Lower lobe of right lung (tissue), 2 donors: ENCODE results near the gene SNAPC4. TPM values are rescaled to one million over a fixed set of nuclear protein-coding genes. Genes with fewer than 3 reads are reported as not detected.
"Not testable (repeated sequence)": the region's sequence is repeated elsewhere in the genome, so short reads cannot be mapped to it uniquely, and the experiment has no call there.

Source experiments
- ATAC-seq, 2 donors: fragments of 200-7000 bp; cut with Tn5 transposase; one replicate each; pipeline ENCODE4 v1.9.1; 2020 to 2022; ENCODE audit warnings: mild to moderate bottlenecking in 2 of 2, moderate library complexity in 2 of 2
- DNase-seq: peaks from one replicate; pipeline ENCODE4 v3.0.0-alpha.2; 2020
- H3K27ac ChIP-seq: fragments of 200-600 bp; one replicate; pipeline ENCODE4 v1.8.0; 2022
- H3K27me3 ChIP-seq: fragments of 200-600 bp; one replicate; pipeline ENCODE4 v1.8.0; 2022; ENCODE audit warnings: low read depth
- H3K36me3 ChIP-seq: fragments of 200-600 bp; one replicate; pipeline ENCODE4 v1.8.0; 2022; ENCODE audit warnings: mild to moderate bottlenecking
- H3K4me1 ChIP-seq: fragments of 200-600 bp; one replicate; pipeline ENCODE4 v1.8.0; 2022
- H3K4me3 ChIP-seq: fragments of 200-600 bp; one replicate; pipeline ENCODE4 v1.8.0; 2022; ENCODE audit warnings: mild to moderate bottlenecking
- H3K9me3 ChIP-seq: fragments of 200-600 bp; one replicate; pipeline ENCODE4 v1.8.0; 2022
- intact Hi-C: fragments of 100-400 bp; cut with DNase I; formaldehyde crosslinking; loops from one replicate; pipeline ENCODE4 v1.11.0; 2022
- total RNA-seq: library from RNA; stranded (reverse); fragmentation: NEBNext Ultra II Directional; extraction: Animal tissue kit (Norgen Biotek cat#: 25700); gene quantifications from one replicate; pipeline ENCODE4 v1.2.1, GENCODE V29; 2021
- TF ChIP-seq, protein P1 (sequence below): fragments of 200-600 bp; IDR thresholded peaks from one replicate; pipeline ENCODE4 v1.8.0; 2022; ENCODE audit warnings: antibody characterized with exemption, mild to moderate bottlenecking
- donor health status: DM: no; HTN: yes; CAD: no; lungs with severe emphysema.

SNAPC4 gene
- total RNA-seq, 1 donor from 2014 or later, result 7.4 TPM

DNA sequence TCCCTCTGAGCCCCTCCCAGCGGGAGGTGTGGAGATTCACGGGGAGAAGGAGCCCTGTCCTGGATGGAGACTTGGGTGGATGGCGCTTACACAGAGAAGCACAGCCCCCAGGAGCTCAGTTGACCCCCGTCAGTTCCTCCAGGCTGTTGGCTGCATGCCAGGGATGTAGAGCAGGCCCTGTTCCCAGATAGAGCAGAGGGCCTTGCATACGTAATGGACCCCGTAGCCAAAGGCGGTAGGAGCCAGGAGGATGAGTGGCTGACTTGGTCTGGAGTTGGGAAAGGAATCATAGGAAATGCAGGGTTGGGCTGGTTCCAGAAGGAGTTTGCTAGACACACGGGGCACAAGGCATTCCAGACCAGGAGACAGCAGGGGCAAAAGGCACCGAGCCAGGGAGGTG, 13.0 kb upstream of the SNAPC4 start:
- intact Hi-C loops, result no loop called here
- H3K27ac ChIP-seq, result no peak overlapping the region
- DNase-seq (no peak), ATAC-seq (no peak)
- no peaks in the 10 kb centered on the region for H3K27me3 ChIP-seq
- no peak overlapping the region for H3K4me3 ChIP-seq
- H3K36me3 ChIP-seq, result peaks cover 62% of the 10 kb centered on the region
- TF ChIP-seq, protein P1, sequence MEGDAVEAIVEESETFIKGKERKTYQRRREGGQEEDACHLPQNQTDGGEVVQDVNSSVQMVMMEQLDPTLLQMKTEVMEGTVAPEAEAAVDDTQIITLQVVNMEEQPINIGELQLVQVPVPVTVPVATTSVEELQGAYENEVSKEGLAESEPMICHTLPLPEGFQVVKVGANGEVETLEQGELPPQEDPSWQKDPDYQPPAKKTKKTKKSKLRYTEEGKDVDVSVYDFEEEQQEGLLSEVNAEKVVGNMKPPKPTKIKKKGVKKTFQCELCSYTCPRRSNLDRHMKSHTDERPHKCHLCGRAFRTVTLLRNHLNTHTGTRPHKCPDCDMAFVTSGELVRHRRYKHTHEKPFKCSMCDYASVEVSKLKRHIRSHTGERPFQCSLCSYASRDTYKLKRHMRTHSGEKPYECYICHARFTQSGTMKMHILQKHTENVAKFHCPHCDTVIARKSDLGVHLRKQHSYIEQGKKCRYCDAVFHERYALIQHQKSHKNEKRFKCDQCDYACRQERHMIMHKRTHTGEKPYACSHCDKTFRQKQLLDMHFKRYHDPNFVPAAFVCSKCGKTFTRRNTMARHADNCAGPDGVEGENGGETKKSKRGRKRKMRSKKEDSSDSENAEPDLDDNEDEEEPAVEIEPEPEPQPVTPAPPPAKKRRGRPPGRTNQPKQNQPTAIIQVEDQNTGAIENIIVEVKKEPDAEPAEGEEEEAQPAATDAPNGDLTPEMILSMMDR, result no peak
- no peaks in the 10 kb centered on the region for H3K9me3 ChIP-seq
- H3K4me1 ChIP-seq, result peaks cover 28% of the 10 kb centered on the region

DNA sequence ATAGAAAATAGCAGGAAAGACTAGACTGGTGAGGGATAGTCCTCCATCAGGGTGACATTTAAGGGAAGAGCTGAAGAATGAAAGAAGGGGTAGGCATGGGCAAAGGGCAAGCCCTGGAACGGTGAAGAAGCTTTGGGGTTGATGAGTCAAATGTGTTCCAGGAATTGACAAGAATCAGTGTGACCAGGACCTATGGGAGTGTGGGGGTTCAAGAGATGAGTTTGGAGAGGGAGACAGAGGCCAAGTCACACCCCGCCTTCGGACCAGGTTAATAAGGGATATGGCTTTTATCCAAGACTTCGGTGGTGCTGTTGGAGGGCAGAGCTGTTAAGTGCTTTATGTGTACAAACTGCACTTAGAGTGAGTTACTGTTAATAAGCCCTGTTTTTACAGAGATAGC, 11.4 kb upstream of the SNAPC4 start:
- DNase-seq, result no peak
- ATAC-seq, result no peak
- Histone ChIP-seq H3K27me3 (no peaks in the 10 kb centered on the region), H3K27ac (peak overlapping the region; percentile 94), H3K36me3 (peaks cover 61% of the 10 kb centered on the region), H3K9me3 (no peaks in the 10 kb centered on the region), H3K4me1 (peaks cover 28% of the 10 kb centered on the region), H3K4me3 (peak overlapping the region; percentile 99)
- intact Hi-C loops, result no loop called here
- TF ChIP-seq, protein P1, result no peak

DNA sequence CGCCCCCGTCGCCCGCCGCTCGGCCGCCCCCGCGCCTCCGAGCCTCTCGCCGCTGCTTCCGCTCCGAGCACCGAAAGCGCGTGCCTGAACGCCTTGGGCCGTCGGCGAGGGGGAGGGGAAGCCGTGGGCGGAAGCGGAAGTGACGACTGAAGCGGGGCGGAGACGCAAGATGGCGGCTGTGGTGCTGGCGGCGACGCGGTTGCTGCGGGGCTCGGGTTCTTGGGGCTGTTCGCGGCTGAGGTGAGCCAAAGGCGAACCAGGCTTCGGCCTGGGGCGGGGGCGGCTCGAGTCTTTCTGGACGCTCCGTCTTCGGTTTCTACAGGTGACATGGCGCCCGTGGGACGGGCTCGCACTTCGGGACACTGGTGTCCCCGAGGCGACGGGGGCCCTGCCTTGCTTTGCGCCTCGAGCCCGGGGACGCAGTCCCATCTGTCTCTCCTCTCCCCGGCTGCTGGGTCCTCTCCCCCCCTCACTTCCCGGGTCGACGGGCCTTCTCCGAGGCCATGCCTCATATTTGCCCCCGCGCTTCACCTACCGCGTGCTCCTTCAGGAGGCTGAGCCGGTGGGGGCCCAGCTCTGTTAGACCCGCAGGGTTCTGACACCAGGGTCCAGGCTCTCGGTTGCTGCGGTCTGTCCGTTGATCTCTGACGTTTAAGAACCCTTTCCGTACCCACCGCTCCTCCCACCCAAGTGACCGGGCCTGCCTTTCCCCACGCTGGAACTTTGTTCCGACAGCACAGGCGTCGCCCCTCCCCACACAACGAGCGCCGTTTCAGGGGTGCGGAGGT, 10.7 kb upstream of the SNAPC4 start, which contains the start of the genes ENTR1 and PMPCA:
Gene ENTR1 (minus strand): TSS at position 115 of the 788 bp plus-strand sequence. CDS start 217 bp downstream, outside the sequence.
Gene PMPCA (plus strand): TSS at position 159 of the 788 bp plus-strand sequence. CDS start 11 bp downstream, at position 170.
- intact Hi-C loops, result no loop called here
- peaks cover 61% of the 10 kb centered on the region for H3K36me3 ChIP-seq
- ATAC-seq, result peak; percentile 91 to 96

DNA sequence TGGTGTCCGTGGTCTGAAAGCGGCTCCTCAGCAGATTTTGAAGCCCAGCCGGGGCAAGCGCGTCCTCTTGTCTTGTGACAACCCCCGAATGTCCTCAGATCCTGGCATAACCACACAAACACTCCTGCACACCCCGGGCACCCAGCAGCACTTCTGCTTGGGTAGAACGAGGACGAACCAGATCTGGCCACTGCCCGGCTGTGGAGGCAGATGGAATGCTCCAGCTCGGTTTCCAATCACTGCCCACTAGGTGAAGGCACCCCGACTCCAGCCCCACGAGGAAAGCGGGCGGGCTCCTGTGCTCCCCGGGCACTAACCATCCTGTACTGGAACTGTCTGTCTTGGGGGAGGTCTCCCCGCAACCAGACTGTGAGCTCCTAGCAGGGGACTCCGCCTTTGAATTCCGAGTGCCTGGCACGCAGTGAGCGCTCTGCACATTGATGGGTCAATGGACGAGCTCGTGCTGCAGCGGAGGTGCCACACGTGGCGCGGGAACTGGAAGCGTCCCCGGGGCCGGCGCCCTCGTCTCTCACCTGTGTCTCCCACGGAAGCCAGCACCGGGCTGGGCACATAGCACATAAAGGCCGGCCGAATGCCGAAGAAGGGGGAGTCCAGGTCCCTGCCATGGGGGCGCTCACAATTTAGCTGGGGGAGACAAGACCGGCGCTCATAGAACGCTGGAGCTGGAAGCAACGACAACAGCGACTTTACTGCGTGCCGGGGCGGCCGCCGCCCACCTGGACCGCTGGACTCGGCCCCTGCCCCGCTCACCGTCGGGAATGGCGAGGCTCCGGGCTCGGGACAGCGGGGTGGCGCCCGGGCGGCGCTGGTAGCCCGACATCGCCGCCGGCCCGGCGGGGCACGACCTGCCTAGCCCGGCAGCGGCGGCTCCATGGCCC, 9.8 kb upstream of the SNAPC4 start:
- Histone ChIP-seq H3K27me3 (no peaks in the 10 kb centered on the region), H3K4me1 (peaks cover 28% of the 10 kb centered on the region), H3K4me3 (peak overlapping the region; percentile 99), H3K9me3 (no peaks in the 10 kb centered on the region), H3K27ac (peak overlapping the region; percentile 80), H3K36me3 (peaks cover 61% of the 10 kb centered on the region)
- TF ChIP-seq, protein P1, result no peak
- intact Hi-C loops, result no loop called here
- DNase-seq (peak; percentile 64), ATAC-seq (peak; percentile 37 to 56)

More for the DNA sequence above, 10.7 kb upstream of the SNAPC4 start, which contains the start of the genes ENTR1 and PMPCA:
- TF ChIP-seq, protein P1, result no peak
- Histone ChIP-seq H3K9me3 (no peaks in the 10 kb centered on the region), H3K4me3 (peak within 1 kb of the TSS; percentile 99), H3K27ac (peak within 1 kb of the TSS; percentile 94), H3K4me1 (peaks cover 28% of the 10 kb centered on the region), H3K27me3 (no peaks in the 10 kb centered on the region)
- DNase-seq, result peak; percentile 95

DNA sequence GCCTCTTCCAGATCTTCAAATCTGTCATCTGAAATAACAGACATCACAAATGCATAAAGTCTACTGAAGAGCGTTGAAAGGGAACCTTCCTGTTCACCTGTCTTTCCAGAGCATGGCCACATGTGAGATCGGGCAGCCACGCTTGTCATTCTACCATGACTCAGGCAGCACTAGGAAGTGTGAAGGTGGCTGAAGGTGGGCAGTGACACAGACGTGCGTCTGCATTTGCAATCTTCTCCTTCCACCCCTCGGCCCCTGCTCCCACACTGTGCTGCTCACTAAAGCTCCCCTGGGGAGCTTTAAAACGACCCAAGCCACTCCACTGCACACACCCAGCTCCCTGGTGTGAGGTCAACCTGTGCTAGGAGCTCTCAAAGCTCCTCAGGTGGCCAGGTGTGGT, 7.9 kb upstream of the SNAPC4 start:
- DNase-seq (no peak), ATAC-seq (no peak)
- Histone ChIP-seq H3K27ac (no peak overlapping the region), H3K4me1 (peaks cover 28% of the 10 kb centered on the region), H3K36me3 (peaks cover 57% of the 10 kb centered on the region), H3K4me3 (no peak overlapping the region), H3K9me3 (no peaks in the 10 kb centered on the region), H3K27me3 (no peaks in the 10 kb centered on the region)
- TF ChIP-seq, protein P1, result no peak
- intact Hi-C loops, result no loop called here

DNA sequence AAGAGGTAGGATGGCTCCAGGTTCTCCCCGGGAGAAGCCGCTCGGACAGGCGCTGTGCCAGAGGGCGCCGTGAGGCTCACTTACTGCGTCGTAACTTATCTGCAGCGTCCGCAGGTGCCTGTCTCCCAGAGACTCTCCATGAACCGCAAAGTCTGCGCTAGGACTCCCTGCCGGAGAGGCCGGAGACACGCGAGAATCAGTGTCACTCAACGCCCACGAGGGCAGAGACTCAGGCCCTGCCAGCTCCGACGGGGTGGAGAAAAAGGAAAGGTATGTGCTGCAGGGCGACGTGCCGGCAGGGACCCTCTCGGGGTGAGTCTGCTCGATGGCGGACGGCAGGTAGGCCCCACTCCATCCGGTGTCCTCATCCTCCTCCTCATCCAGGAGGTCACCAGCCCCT, 7.1 kb upstream of the SNAPC4 start:
- H3K4me3 ChIP-seq, ATAC-seq, DNase-seq, H3K27me3 ChIP-seq, H3K27ac ChIP-seq, intact Hi-C loops, H3K9me3 ChIP-seq: not testable (repeated sequence)
- Histone ChIP-seq H3K36me3 (peaks cover 48% of the 10 kb centered on the region), H3K4me1 (peaks cover 28% of the 10 kb centered on the region)

DNA sequence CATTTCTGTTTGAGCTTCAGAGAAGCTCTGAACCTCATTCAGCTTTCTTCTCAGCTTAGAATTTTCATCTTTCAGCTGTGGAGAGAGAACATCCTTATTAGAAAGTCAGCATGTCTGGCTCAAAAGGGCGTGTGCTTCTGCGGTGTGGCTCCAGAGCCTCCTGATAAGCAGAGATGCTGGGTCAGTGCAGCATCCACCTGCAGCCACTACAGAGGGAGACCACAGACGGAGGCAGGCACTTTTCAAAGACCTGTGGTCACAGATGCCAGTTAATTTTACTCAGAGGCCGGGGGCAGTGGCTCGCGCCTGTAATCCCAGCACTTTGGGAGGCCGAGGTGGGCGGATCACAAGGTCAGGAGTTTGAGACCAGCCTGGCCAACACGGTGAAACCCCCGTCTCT, 5.9 kb upstream of the SNAPC4 start:
- H3K27me3 ChIP-seq, ATAC-seq, DNase-seq, H3K9me3 ChIP-seq, H3K27ac ChIP-seq, intact Hi-C loops, H3K4me3 ChIP-seq: not testable (repeated sequence)
- Histone ChIP-seq H3K4me1 (peaks cover 17% of the 10 kb centered on the region), H3K36me3 (peaks cover 46% of the 10 kb centered on the region)
